Omental fat pad (tissue), 4 donors: Measurements from ENCODE around the gene CDC42EP2. TPM values are rescaled to one million over a fixed set of nuclear protein-coding genes. Genes with fewer than 3 reads are reported as not detected.
A peak's percentile ranks its signal among the peaks of the same experiment; 100 is the strongest.

Experiments used
- ATAC-seq: fragments of 150-250 bp; one replicate; pipeline ENCODE4 v1.9.1; 2016; ENCODE audit warnings: mild to moderate bottlenecking, moderate library complexity; ENCODE audit not compliant: low FRiP score
- DNase-seq: peaks from one replicate; pipeline ENCODE4 v3.0.0-alpha.2; 2019; ENCODE audit warnings: low spot score
- total RNA-seq, 4 donors: library from RNA; depleted of rRNA; stranded (reverse); fragments of >200 nt; gene quantifications; one replicate each; pipeline ENCODE4 v1.1.0, GENCODE V29; 2016
- TF ChIP-seq, protein P1 (sequence below), 3 donors: fragments of 450-650 bp; IDR thresholded peaks; one replicate each; pipeline ENCODE4 v1.5.1; 2016 to 2017; ENCODE audit warnings: antibody characterized with exemption in 3 of 3, mild to moderate bottlenecking in 3 of 3, moderate library complexity in 2 of 3

CDC42EP2 gene, protein sequence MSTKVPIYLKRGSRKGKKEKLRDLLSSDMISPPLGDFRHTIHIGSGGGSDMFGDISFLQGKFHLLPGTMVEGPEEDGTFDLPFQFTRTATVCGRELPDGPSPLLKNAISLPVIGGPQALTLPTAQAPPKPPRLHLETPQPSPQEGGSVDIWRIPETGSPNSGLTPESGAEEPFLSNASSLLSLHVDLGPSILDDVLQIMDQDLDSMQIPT
- total RNA-seq = 100 to 1,000 TPM in 1 of 4 donors, 10 to 100 TPM in 3; 44.0 to 120 (median 68.6) TPM

DNA sequence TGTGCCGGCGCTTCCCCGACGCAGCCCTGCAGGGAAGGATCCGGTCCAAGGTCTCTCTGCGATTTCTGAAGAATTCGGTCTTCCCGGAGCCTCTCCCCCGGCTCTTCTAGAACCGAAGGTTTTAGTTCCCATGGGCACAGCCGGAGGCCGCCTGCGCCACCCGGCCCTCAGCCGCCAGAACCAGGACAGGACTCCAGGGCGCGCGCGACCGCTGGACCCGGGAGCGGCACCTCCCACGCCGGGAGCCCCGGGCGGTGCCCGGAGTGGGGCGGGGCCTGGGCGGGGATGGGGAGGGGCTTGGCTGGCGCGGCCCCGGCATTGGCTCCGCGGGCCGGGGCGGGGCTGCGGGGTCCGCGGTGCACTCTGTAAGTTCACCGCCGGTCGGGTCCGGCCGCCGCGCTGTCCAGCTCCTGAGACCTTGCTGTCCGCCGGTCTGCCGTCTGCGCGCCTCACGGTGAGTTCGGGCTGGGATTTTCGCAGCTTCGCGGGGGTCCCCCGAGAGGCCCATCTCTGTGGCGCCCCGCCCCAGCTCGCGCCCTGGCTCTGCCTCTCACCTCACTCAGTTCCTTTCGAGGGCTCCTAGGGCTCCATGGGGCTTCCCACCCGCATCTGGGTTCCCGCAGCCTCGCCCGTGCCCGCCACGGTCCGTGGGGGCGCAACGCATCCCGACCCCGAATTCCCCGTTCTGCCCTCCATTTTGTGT is at the start of gene CDC42EP2:
CDC42EP2 (plus strand) TSS at position 366 of the 703 bp plus-strand sequence. CDS start 6,033 bp downstream, outside the sequence.
- peak; percentile 44 for DNase-seq
- ATAC-seq = peak; percentile 83
- TF ChIP-seq, protein P1, sequence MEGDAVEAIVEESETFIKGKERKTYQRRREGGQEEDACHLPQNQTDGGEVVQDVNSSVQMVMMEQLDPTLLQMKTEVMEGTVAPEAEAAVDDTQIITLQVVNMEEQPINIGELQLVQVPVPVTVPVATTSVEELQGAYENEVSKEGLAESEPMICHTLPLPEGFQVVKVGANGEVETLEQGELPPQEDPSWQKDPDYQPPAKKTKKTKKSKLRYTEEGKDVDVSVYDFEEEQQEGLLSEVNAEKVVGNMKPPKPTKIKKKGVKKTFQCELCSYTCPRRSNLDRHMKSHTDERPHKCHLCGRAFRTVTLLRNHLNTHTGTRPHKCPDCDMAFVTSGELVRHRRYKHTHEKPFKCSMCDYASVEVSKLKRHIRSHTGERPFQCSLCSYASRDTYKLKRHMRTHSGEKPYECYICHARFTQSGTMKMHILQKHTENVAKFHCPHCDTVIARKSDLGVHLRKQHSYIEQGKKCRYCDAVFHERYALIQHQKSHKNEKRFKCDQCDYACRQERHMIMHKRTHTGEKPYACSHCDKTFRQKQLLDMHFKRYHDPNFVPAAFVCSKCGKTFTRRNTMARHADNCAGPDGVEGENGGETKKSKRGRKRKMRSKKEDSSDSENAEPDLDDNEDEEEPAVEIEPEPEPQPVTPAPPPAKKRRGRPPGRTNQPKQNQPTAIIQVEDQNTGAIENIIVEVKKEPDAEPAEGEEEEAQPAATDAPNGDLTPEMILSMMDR (IDR thresholded peaks at IDR 0.05) = no peak

DNA sequence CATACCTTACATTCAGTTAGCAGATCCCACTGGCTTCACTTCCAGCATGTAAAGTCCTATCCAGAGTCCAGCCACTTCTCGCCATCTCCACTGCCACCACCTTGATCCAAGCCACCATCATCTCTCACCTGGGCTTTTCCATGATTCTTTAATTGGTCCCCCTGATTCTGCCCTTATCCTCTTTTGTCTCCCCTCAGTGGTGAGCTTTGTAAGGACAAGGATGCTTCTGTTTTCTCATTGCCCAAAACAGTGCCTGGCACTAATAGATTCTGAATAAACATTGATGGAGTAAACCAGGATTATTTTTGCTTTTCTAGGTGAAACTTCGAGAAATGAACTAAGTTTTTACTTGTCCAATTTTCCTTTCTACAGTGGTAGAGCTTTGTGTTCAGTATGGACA is 48.5 kb upstream of the CDC42EP2 start:
- TF ChIP-seq, protein P1 (IDR thresholded peaks at IDR 0.05) = no peak
- ATAC-seq (no peak), DNase-seq (no peak)

DNA sequence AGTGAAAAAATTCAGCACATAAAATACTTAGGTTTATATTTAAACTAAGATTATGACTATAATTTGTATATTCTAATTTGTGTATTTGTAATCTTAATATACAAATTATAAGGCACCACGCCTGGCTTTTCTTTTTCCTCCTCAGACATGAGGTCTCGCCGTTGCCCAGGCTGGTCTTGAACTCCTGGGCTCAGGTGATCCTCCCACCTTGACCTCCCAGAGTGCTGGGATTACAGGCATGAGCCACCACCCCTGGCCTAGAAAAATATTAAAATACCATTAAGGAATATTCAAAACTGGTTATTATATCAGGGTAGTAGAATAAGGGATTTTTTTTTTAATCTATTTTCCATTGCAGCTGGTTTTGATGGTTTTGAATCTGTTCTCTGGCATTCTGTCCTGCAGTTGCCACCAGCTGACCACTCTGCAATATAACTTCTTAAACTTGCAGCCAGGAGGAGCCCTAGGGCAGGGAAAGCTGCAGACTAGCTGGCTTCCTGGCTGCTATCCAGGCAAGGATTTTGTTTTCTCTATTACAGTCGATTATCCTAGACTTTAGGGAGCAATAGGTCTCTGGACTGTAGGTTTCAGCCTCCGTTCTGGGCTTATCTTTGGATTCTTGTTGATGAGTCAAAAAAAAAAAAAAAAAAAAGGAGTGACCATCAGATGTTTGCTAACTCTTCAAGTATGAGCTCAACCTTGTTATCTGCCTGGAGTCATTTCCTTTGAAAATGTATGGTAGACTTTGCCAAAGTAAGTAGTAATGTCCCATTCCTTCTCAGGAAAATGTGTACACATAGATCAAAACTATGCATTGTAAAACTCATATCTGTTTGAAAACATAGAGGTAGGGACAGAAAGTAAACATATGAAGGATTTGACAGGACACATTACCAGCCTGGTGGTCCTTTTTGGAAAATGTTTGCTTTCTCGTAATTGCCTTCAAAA is 39.7 kb upstream of the CDC42EP2 start:
- DNase-seq (no peak), ATAC-seq (peak; percentile 91)
- TF ChIP-seq, protein P1 (IDR thresholded peaks at IDR 0.05) = peak in 2 of 3 donors; percentile 62 to 86

DNA sequence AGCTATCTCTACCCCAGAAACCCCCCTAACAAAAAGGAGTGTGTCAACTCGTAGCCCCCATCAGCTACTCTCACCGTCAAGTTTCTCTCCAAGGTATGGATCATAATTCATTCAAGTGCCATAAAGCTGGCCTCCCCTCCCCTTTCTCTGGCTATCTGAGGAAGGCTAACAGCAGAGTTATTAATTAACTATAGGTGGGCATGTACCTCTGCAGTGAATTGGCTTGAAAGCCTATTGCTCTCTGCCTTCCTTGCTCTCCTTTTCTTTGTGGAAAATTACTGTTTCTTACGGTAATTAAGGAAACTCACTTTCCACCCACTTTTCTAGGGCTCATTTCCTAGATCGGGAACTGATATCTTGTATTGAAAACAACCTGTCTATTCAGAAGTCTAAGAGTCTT is 38.8 kb upstream of the CDC42EP2 start:
- ATAC-seq = no peak
- TF ChIP-seq, protein P1 (IDR thresholded peaks at IDR 0.05) = no peak
- no peak for DNase-seq

DNA sequence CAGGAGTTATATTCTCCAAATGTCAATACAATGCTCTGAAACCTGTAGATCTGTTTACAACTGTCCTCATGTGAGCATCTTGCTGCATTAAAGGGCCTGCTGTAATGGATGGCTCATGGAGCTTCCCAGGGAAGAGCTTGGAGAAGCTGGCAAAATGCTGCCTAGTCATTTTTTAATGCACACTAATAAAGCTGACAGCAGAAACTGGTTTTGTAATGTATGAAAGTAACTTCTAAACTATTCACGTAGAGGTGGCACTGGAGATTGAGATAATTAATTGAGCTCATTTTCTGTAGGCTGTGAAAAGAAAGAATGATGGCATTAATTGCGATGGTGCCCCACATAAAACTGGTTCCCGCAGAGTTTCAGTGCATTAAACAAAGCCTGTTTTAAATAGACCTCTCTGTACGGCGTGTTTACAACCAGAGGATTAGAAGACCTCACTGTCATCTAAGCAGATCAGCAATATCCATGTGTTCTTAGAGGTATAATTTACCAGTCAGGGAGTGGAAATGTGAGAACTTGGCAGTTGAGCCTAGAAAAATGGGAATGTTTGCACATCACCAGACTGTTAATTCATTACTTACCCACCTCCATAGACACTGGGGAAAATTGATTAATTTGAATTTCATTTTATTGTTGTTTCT is 36.9 kb upstream of the CDC42EP2 start:
- ATAC-seq (no peak), DNase-seq (no peak)
- TF ChIP-seq, protein P1 (IDR thresholded peaks at IDR 0.05) = no peak

DNA sequence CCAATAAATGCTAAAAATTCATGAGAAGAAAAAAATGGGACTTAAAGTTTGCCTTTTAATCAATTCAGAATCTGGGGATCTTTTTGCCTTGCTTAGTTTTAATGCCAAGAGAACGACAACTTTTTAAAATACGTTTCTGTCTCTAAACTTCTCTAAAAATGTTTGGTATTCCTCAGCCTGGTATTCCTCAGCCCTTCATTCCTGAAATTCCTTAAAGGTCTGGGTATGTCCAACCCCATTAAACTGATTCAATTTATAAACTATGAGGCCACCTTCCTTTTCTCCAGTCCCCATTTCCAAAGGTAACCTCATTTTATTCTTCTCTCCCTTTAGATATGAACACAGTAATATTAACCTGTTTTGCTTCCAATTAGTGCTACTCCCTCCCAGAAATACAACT is 36.3 kb upstream of the CDC42EP2 start:
- TF ChIP-seq, protein P1 (IDR thresholded peaks at IDR 0.05) = no peak
- DNase-seq = no peak
- no peak for ATAC-seq
